ENCODE measurements around the gene ANK3.

DNA sequence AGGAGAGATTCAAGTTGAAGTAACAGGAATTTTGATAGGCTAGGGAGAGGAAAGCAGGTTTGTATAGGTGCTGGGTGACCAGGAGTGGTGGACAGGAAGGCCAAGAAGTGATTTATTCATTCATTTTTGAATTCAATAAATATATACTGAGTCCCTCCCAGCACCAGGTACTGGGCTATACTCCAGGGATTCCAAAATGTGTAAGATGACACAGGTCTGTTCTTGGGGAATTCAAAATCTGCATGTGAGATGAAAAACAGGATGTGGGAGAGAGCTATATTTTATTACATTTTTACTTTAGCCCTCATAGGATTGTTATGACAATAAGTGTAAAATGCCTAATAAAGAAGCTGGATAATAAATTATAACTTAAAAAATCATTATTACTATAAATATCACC is 134.9 kb downstream of the ANK3 start:
- TF ChIP-seq, protein P1, sequence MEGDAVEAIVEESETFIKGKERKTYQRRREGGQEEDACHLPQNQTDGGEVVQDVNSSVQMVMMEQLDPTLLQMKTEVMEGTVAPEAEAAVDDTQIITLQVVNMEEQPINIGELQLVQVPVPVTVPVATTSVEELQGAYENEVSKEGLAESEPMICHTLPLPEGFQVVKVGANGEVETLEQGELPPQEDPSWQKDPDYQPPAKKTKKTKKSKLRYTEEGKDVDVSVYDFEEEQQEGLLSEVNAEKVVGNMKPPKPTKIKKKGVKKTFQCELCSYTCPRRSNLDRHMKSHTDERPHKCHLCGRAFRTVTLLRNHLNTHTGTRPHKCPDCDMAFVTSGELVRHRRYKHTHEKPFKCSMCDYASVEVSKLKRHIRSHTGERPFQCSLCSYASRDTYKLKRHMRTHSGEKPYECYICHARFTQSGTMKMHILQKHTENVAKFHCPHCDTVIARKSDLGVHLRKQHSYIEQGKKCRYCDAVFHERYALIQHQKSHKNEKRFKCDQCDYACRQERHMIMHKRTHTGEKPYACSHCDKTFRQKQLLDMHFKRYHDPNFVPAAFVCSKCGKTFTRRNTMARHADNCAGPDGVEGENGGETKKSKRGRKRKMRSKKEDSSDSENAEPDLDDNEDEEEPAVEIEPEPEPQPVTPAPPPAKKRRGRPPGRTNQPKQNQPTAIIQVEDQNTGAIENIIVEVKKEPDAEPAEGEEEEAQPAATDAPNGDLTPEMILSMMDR (IDR thresholded peaks at IDR 0.05), result no peak
- no peak for TF ChIP-seq POLR2A (IDR thresholded peaks at IDR 0.05)
